ENCODE results near the gene MED23.
"Not testable (repeated sequence)": the region's sequence is repeated elsewhere in the genome, so short reads cannot be mapped to it uniquely, and the experiment has no call there.

Gene MED23

DNA sequence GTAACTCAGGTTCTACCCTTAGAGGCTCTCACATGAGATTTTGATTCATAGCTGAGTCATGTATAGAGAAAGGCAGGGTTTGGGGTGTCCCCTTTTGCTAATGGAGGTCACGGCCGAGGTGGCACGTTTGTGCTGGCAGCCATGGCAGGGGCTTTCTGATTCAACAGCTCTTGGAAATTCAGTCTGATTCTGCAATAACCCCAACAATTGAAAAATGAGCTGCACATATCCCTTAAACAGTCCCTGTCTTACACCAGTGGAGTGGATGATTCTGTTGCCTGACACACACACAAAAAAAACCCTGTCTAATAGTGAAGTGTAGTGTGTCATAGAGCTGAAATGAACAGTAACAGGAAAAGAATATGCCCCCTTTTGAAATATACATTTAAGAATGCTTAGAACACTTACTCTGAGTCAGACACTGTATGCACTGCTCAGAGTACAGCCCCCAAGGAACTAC, 95.4 kb downstream of the MED23 start:
- DNase-seq (ENCODE audit: low read depth, low spot score) = no peak
- in situ Hi-C loops (cut with HindIII; ENCODE audit: low sequenced_read_pairs) = no loop called here
- TF ChIP-seq, protein P1, sequence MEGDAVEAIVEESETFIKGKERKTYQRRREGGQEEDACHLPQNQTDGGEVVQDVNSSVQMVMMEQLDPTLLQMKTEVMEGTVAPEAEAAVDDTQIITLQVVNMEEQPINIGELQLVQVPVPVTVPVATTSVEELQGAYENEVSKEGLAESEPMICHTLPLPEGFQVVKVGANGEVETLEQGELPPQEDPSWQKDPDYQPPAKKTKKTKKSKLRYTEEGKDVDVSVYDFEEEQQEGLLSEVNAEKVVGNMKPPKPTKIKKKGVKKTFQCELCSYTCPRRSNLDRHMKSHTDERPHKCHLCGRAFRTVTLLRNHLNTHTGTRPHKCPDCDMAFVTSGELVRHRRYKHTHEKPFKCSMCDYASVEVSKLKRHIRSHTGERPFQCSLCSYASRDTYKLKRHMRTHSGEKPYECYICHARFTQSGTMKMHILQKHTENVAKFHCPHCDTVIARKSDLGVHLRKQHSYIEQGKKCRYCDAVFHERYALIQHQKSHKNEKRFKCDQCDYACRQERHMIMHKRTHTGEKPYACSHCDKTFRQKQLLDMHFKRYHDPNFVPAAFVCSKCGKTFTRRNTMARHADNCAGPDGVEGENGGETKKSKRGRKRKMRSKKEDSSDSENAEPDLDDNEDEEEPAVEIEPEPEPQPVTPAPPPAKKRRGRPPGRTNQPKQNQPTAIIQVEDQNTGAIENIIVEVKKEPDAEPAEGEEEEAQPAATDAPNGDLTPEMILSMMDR (IDR thresholded peaks at IDR 0.05; ENCODE audit: low read depth, low read length) = no peak
- H3K4me3 ChIP-seq (ENCODE audit: low read depth, low read length) = no peak overlapping the region

DNA sequence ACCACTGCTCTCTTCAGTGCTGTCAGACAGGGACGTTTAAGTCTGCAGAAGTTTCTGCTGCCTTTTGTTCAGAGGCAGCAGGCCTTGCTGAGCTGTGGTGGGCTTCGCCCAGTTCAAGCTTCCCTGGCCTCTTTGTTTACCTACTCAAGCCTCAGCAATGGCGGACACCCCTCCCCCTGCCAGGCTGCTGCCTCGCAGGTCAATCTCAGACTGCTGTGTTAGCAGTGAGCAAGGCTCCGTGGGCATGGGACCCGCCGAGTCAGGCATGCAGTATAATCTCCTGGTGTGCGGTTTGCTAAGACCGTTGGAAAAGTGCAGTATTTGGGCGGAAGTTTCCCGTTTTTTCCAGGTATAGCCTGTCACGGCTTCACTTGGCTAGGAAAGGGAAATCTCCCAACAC, 96.4 kb downstream of the MED23 start:
- in situ Hi-C loops (cut with HindIII; ENCODE audit: low sequenced_read_pairs); DNase-seq (ENCODE audit: low read depth, low spot score); H3K4me3 ChIP-seq (ENCODE audit: low read depth, low read length): not testable (repeated sequence)

DNA sequence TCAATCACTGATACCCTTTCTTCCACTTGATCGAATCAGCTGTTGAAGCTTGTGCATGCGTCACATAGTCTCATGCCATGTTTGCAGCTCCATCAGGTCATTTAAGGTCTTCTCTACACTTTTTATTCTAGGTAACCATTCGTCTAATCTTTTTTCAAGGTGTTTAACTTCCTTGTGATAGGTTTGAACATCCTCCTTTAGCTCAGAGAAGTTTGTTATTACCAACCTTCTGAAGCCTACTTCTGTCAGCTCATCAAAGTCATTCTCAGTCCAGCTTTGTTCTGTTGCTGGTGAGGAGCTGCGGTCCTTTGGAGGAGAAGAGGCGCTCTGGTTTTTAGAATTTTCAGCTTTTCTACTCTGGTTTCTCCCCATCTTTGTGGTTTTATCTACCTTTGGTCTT, 97.1 kb downstream of the MED23 start:
- DNase-seq (ENCODE audit: low read depth, low spot score); H3K4me3 ChIP-seq (ENCODE audit: low read depth, low read length); in situ Hi-C loops (cut with HindIII; ENCODE audit: low sequenced_read_pairs): not testable (repeated sequence)

DNA sequence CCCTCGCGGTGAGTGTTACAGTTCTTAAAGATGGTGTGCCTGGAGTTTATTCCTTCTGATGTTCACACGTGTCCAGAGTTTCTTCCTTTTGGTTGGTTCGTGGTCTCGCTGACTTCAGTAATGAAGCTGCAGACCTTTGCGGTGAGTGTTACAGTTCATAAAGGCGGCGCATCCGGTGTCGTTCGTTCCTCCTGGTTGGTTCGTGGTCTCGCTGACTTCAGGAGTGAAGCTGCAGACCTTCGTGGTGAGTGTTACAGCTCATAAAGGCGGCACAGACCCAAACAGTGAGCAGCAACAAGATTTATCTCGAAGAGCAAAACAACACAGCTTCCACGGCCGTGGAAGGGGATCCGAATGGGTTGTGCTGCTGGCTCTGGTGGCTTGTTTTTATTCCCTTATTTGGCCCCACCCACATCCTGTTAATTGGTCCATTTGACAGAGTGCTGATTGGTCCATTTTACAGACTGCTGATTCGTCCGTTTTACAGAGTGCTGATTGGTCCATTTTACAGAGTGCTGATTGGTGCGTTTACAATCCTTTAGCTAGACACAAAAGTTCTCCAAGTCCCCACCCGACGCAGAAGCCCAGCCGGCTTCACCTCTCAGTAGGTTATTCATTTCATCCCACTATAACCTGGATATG, 103.2 kb downstream of the MED23 start:
- no peak for DNase-seq (ENCODE audit: low read depth, low spot score)

DNA sequence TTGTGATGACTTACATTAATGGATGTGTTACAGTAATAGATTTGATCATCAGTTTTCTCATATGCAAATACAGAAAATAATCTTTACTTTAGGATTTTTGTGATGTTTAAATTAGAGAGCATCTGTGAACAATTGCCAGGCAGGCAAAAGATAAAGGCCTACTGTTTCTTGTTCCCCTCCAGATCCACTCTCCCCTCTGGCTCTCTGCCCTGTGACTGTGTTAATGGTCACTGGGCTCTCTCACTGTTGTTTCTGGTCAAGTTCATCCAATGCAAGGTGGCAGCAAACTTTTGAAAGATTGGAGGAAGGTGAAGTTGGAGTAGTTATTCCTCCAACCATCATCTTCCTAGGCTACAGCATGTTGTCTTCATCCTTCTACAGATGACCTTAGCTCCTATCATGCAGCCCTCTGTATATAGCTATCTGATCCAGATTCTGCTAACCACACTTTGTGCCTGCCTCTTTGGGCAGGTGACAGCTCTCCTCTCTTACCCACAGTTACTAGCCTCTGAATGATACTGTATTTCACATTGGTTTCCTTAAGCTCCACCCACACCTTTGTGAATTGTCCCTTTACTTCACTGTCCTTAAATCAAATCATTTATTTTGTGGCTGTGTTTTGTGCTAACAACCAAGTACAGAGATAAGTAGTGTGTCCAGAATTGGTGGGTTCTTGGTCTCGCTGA, 103.9 kb downstream of the MED23 start:
- DNase-seq (ENCODE audit: low read depth, low spot score) = no peak
- TF ChIP-seq, protein P1 (IDR thresholded peaks at IDR 0.05; ENCODE audit: low read depth, low read length) = no peak
- in situ Hi-C loops (cut with HindIII; ENCODE audit: low sequenced_read_pairs) = no loop called here
- H3K4me3 ChIP-seq (ENCODE audit: low read depth, low read length) = no peak overlapping the region

More for the DNA sequence above, 103.2 kb downstream of the MED23 start:
- no peak overlapping the region for H3K4me3 ChIP-seq (ENCODE audit: low read depth, low read length)
- TF ChIP-seq, protein P1 (IDR thresholded peaks at IDR 0.05; ENCODE audit: low read depth, low read length) = no peak
- in situ Hi-C loops (cut with HindIII; ENCODE audit: low sequenced_read_pairs) = no loop called here

All from astrocyte of the spinal cord (primary cell).